ENCODE measurements around the gene PLBD2.
A peak's percentile ranks its signal among the peaks of the same experiment; 100 is the strongest.

PLBD2 gene

DNA sequence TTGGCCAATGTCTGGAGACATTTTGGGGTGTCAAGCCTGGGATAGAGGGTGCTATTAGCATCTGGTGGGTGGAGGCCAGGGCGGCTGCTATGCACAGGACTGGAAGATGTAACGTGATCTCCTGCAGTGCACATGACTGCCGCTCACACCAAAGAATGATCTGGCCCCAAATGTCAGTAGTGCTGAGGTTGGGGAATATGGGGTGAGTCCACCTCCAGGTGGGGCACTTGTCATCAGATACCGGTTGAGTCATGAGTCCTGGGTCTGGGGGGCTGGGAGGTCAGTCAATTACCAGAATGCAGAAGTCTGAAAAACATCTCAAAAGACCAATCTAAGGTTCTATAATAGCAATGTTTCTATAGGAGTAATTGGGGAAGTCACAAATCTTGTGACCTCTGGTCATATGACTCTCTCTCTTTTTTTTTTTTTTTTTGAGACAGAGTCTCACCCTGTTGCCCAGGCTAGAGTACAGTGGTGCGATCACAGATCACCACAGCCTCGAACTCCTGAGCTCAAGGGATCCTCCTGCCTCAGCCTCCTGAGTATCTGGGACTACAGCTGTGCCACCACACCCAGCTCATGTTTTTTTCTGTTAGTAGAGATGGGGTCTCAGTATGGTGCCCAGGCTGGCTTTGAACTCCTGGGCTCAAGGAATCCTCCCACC is 57.8 kb downstream of the PLBD2 start:
- no peak for DNase-seq (ENCODE audit: low read depth)

DNA sequence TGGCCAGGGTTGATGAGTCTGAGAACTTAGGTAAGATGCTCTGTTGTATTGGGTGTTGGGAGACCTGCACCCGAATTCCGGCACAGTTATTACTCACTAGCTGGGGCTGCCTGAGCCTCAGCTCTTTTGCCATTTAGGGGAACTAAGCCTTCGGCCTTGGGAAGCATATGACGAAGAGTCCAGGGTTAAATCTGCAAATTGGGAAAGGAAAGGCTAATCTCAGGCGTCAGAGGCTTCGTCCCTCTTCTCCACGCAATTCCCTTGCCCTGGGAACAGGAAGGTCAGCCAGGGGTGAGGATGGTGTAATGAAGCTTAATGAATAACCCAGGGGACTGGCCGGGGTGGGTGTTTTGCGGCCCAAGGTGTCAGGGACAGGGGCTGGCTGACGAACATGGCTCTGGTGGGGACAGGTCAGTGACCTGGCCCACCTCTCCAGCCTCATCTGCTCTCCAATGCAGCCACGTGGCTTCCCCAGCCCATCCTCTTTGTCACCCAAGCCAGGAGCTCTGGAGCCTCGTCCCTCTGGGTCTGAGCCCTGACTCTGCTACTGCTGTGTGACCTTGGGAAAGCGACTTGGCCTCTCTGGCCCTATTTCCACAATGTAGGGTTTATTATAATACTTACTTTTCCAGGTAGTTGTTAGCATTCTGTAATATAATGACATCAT is 60.0 kb downstream of the PLBD2 start:
- no peak for DNase-seq (ENCODE audit: low read depth)

DNA sequence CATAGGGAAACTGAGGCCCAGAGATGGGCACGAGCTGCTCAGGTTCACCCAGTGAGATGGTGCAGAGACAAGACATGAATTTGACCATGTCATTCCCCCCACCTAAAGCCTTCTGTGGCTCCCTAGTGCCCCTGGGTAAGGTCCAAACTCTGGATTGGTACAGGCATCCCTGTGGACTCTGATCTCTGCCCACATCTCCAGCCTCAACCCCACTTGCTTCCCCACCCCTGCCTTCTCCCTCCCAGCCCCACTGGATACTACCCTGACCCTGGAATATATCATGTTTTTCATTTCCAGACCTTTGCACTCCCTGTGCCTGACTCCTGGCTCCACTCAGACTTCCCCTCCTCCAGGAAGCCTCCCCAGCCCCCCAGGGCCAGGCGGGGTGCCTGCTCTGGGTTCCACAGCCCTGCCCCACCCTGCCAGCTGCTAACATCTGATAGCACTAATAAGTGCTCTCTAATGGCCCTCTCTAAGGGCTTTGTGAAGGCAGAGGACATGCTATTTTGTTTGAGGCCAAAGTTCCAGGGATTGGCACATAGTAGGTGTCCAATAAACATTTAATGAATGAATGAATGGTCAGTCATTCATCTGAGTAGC is 62.7 kb downstream of the PLBD2 start:
- no peak for DNase-seq (ENCODE audit: low read depth)

DNA sequence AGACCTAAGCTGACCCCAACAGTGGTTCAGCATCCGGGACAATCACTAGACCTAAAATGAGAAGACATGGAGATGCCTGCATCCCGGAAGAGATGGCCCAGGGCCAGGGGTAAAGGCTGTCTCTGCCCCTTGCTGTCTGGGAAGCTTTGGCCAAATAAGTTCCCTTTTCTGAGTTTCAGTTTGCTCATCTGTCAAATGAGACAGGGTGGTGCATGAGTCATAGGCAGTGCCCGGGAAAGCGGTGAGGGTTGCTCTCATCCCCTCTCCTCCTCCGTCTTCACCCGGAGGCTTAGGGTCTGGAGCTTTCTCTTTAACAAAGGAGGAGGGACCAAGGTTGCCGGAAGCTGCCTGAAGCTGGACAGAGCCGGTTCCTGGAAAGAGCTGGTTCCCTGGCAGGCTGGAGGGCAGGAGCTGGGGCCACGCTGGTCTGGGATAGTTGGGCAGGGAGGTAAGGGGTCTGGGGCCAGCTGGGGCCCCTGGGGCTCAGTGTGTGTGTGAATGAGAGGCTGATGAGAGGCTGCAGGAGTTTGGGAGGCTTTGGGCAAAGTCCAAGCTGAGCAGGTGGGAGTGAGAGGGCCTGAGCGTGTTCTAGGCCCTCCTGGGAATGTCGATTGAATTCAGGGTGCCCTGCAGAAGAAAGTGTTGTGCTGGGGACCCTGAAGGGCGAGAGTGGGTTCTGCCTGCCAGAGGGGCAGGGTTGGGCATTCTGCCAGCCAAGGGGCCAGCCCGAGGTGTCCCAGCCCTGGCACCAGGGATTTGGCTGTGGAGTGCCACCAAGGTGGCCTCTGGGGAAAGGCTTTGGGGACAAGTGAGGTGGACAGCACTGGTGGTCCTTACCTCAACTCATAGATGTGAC is 63.9 kb downstream of the PLBD2 start, which contains the start of gene SDSL:
SDSL (plus strand) TSS at position 351 of the 856 bp plus-strand sequence. CDS start 5,603 bp downstream, outside the sequence.
- no peak for DNase-seq (ENCODE audit: low read depth)

DNA sequence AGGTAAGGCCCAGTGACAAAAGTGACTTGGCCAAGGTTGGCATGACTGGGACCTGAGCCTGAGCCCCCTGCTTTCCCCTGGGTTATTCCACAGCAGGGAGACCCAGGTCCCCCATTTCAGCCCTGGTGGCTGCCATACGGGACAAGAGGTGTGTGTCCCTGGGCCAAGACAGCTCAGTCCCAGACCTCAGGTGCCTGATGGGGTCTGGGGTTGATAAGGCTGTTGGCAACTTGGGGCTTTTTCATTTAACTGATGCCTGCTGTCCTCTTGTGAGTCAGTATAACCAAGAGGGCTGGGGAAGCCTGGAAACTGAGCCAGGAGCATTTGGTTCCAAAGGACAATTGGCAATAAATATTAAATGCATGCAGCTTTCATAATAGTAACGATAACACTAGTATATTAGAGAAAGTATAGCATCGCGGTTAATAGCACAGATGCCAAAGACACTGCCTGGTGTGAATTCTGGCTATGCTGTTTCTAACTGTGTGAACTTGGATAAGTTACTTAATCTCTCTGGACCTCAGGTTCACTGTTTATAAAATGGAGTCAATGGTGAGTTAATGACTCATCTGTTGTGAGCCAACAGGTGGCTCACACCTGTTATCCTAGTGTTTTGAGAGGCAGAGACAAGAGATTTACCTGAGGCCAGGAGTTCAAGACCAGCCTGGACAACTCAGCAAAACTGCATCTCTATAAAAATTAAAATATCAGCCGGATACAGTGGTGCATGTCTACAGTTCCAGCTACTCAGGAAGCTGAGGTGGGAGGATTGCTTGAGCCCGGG is 64.7 kb downstream of the PLBD2 start:
- no peak for DNase-seq (ENCODE audit: low read depth)

DNA sequence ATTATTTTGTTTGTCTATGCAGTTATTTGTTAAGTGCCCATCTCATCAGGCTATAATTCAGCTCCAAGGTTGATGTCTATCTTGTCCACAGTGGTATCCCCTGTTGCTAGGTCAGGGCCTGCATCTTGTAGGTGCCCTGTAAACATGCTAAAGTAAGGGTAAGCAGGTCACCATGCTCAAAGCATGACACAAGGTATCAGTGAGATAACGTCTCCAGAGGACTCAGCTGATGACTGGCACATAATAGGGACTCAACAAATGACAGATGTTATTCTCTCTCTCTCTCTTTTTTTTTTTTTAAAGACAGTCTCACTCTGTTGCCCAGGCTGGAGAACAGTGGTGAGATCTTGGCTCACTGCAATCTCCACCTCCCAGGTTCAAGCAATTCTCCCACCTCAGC is 66.1 kb downstream of the PLBD2 start:
- no peak for DNase-seq (ENCODE audit: low read depth)

DNA sequence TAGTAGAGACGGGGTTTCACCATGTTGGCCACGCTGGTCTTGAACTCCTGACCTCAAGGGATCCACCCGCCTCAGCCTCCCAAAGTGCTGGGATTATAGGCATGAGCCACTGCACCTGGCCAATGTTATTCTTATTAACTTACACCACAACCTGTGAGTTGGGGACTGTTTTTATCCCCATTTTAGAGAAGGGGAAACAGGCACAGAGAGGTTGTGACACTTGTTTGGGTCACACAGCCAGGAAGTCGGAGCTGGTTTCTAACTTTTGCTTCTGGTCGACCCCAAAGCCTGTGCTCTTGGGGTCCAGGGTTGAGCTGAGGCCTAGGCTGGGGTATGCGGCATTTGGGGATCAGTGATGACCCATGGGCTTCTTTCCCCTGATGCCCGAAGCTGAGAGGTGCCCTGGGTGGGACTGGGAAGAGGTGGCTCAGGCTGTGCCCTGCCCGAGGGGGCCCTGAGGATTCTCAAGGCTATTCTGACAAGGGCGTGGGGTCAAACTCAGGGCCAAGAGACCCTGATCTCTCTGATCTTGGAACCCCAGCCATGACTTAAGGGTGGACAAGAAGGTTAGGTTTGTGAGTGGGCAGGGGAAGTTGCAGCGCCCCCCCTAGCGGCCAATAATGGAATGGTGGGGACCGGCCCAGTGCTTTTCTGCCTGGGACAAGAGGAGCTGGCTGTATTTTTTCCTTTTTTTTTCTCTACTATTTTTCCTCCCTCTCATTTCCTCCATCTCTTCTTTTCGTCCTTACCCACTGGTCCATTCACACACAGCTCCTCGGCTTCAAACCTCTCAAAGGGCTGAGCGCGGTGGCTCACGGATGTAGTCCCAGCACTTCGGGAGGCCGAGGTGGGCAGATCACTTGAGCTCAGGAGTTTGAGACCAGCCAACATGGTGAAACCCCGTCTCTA is 66.8 kb downstream of the PLBD2 start:
- DNase-seq (ENCODE audit: low read depth) = peak; percentile 22

DNA sequence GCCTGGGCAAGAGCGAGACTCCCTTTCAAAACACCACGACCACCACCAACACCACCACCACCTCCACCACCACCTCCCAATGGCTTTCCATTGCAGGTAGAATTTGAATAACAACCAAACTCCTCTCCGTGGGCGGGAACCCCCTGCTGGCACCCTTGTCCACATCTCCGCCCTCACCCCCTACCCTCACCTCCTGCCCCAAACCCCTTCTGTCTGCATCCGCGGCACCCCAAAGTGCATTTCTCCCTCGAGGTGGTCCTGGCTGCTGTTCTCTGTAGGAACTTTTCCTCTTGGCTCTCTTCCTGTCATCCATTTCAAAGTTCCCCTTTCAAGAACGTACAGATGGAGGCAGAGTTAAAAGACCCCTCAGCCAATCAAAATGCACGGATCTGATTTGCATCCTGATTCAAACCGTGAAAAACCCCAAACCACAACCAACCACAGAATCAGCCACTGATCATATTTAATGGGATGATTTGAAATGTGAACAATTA is 67.6 kb downstream of the PLBD2 start:
- DNase-seq (ENCODE audit: low read depth) = no peak

DNA sequence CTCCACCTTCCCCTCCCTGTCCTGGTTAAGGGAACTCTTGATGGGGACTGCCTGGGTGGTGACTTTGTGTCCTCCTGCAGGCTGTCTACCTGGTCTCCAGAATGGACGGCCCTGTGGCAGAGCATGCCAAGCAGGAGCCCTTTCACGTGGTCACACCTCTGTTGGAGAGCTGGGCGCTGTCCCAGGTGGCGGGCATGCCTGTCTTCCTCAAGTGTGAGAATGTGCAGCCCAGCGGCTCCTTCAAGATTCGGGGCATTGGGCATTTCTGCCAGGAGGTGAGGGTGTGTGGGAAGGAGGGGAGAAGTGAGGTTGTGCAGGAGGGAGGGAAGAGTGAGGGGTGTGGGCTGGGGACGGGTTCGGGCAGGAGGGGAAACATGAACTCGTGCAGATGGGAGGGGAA is 69.5 kb downstream of the PLBD2 start:
- no peak for DNase-seq (ENCODE audit: low read depth)

DNA sequence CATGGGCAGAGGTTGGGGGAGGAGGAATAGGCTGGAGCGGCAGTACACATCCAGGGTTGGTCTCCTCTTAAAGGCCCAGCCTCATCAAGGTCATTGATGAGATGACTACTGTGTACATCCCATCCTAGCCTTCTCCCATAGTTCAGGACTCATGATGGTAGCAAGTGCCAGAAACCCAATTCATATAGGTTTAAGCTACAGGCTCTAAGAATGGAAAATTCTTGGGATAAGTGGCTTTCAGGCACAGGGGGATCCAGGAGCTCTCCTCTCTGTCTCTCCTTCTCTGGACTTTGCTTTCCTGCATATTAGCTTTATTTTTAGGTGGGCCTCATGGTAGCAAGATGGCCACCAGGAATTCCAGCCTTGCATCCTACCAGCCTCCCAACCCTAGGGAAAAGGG is 70.1 kb downstream of the PLBD2 start:
- no peak for DNase-seq (ENCODE audit: low read depth)

DNA sequence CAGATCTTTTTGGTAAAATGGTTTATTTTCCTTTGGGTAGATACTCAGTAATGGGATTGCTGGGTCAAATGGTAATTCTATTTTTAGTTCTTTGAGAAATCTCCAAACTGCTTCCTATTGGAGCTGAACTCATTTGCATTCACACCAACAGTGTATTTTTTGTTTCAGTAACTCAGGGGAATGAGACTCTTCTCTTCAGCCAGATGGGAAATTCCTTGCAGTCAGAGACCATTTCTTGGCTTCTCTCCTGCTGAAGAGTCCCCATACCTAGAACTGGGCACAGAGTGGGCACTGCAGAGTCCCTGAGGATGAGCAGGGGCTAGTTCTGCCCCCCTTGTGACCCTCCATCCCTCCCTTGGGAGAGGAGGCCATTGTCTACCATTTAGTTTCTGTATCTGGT is 74.6 kb downstream of the PLBD2 start:
- no peak for DNase-seq (ENCODE audit: low read depth)

DNA sequence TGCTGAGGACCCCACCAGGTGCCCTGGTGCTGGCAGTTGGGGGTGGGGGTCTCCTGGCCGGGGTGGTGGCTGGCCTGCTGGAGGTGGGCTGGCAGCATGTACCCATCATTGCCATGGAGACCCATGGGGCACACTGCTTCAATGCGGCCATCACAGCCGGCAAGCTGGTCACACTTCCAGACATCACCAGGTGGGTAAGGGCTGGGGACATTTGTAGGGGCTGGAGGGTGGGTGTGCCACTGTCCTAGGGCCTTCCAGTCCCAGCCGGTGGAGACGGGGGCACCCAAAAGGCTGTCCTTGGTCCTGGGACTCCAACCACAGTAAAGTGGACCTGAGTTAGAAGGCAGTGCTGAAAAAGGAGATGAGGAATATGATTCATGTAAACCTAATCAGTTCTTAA is 77.0 kb downstream of the PLBD2 start:
- no peak for DNase-seq (ENCODE audit: low read depth)

DNA sequence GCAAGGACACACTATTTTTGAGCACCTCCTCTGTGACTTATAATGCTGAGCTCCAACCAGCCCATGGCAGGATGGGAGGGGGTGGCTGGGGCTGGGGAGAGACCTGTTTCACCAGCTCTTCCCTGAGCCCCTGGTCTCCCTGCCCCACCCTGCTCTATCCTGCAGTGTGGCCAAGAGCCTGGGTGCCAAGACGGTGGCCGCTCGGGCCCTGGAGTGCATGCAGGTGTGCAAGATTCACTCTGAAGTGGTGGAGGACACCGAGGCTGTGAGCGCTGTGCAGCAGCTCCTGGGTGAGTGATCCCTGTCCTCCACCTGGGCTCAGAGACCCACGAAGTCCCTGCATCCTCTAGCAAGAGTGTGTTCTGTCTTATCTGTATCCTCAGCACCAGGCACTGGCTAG is 78.2 kb downstream of the PLBD2 start:
- no peak for DNase-seq (ENCODE audit: low read depth)

DNA sequence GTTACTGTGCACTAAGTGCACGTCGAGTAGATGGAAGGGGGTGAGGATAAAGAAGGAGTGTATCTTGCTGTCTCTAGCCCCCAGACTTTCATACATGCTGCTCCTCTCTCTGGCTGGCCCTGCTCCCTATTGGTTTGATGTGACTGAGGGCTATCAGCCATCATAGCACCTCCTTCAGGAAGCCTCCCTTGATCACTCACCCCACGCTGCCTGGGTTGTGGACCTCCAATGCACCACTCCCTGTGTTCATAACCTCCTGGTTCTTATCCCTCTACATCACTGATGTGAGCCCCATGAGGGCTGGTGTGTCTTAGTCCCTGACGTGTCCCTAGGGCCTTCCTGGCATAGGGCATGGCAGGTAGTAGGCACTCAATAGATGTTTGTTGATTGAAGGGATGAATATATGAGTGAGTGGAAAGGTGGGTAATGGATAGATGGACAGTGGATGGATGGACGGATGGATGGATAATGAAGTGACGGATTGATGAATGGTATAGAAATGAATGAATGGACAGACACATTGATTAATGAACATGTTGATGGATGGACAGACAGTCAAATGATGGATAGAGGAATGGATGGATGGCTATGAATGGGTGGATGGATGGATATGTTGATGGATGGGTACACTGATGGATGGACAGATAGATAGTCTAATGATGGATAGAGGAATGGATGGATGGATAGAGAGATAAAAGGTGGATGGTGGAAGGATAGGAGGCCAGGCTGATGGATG is 78.8 kb downstream of the PLBD2 start:
- DNase-seq (ENCODE audit: low read depth) = no peak

DNA sequence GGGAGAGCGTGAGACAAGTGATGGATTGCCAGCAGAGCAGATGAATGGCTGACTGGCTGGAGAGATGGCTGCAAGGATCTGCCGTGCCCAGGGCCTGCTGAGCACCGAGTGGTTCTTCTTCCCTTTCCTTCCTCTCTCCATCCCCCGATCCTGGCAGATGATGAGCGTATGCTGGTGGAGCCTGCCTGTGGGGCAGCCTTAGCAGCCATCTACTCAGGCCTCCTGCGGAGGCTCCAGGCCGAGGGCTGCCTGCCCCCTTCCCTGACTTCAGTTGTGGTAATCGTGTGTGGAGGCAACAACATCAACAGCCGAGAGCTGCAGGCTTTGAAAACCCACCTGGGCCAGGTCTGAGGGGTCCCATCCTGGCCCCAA is 79.3 kb downstream of the PLBD2 start:
- DNase-seq (ENCODE audit: low read depth) = no peak

DNA sequence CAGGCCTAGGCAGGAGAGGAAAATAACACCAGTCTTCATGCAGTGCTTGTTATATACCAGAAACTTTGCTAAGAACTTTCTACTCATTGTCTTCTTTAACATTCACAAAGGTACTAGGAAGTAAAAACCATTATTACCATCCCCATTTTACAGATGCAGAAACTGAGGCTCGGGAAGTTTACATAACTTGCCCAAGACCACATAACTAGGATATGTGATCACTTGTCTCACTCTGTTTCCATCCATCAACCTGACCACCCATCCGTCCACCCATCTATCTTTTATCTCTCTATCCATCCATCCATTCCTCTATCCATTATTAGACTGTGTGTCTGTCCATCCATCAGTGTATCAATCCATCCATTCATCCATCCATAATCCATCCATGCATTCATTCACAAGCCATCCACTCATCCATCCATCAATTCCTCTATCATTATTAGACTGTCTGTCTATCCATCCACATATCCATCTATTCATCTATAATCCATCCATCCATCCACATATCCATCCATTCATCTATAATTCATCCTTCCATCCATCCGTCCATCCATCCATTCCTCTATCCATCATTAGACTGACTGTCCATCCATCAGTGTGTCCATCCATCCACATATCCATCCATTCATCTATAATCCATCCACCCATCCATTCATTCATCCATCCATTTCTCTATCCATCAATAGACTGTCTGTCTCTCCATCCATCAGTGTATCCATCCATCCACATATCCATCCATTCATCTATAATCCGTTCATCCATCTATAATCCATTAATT is 80.3 kb downstream of the PLBD2 start:
- no peak for DNase-seq (ENCODE audit: low read depth)

DNA sequence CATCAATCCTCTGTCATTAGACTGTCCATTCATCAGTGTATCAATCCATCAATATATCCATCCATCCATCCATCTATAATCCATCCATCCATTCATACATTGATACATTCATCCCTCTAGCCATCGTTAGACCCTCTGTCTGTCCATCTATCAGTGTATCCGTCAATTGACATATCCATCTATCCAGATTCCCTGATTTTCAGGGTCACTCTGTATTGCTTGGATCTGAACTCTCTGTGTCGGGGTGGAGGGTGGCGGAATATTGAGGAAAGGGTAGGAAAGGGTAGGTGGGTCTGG is 80.9 kb downstream of the PLBD2 start:
- DNase-seq (ENCODE audit: low read depth) = no peak

DNA sequence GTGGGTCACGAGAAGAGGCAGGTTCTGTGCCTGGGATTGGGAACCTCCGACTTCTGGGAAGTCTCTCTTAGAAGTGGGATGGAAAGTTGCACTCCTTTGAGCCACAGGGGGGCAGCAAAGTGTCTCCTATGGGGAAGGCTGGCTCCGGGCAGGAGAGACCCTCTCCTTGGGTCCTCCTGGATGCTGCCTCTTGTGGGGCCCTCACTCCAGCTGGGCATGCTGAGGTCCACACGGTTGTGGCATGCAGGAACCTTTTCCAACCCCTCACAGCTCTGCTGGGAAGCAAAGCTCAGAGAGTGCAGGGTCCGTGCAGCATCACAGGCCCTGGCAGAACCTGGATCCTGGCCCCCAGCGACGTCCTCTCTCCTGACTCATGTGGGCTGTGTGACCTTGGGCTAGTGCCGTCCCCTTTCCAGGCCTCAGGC is 81.2 kb downstream of the PLBD2 start:
- no peak for DNase-seq (ENCODE audit: low read depth)

DNA sequence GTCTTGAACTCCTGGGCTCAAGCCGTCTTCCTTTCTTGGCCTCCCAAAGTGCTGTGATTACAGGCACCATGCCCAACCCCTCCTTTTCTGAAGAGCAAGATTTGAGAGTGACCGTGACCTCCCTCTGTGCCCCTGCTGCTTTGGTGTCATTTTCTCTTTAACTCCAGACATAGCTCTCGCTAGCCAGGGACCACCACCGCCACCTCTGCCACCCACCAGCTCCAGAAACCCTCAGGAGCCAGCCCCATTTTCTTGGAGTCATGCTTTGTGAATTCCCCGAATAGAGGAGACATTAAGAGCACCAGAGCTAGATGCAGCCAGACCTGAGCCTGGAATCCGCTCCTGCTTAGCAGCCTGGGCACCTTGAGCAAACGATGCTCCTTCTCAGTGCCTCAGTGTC is 81.9 kb downstream of the PLBD2 start:
- DNase-seq (ENCODE audit: low read depth) = no peak
